Prostate gland (tissue), 2 donors: ENCODE data around the gene RTP5. TPM values are rescaled to one million over a fixed set of nuclear protein-coding genes. Genes with fewer than 3 reads are reported as not detected.
"Not testable (repeated sequence)": the region's sequence is repeated elsewhere in the genome, so short reads cannot be mapped to it uniquely, and the experiment has no call there.

Experiments
- DNase-seq: peaks from one replicate; pipeline ENCODE4 v3.0.0-alpha.2; 2019; ENCODE audit warnings: low spot score
- H3K27ac ChIP-seq, 2 donors: fragments of 200-600 bp; sonication (generic); 2 replicates each; pipeline ENCODE4 v1.5.1; 2017 to 2019
- H3K27me3 ChIP-seq: fragments of 200-600 bp; sonication (generic); replicated peaks from 2 replicates; pipeline ENCODE4 v1.5.1; 2019; ENCODE audit not compliant: insufficient read depth
- H3K36me3 ChIP-seq, 2 donors: fragments of 200-600 bp; sonication (generic); 1 replicate in 1 of 2; 2 replicates in 1 of 2; pipeline versions ENCODE4 v1.5.1 to v1.8.1; 2017 to 2019
- H3K4me1 ChIP-seq: fragments of 200-600 bp; sonication (generic); replicated peaks from 2 replicates; pipeline ENCODE4 v1.5.1; 2019
- H3K4me3 ChIP-seq, 2 donors: fragments of 200-600 bp; sonication (generic); 2 replicates each; pipeline ENCODE4 v1.5.1; 2017 to 2019
- H3K9me3 ChIP-seq: fragments of 200-600 bp; sonication (generic); 2 replicates; pipeline ENCODE4 v1.5.1; 2017
- POLR2A ChIP-seq: fragments of 450-650 bp; IDR thresholded peaks from one replicate; pipeline ENCODE4 v1.6.1; 2016; ENCODE audit warnings: antibody characterized with exemption, mild to moderate bottlenecking
- POLR2AphosphoS5 ChIP-seq: sonication (generic); formaldehyde crosslinking; IDR thresholded peaks from one replicate; pipeline ENCODE4 v1.6.1; 2017; ENCODE audit warnings: antibody characterized with exemption
- WGBS: methylation state at CpG from one replicate; pipeline ENCODE4 v1.1.5; 2018; 5-methylcytosine and 5-hydroxymethylcytosine counted together
- intact Hi-C: fragments of 100-400 bp; cut with DNase I; formaldehyde crosslinking; loops from one replicate; pipeline ENCODE4 v1.14.2; 2022
- total RNA-seq, 2 donors: library from RNA; depleted of rRNA; stranded (reverse); fragments of >200 nt; gene quantifications; one replicate each; pipeline ENCODE4 v1.1.0, GENCODE V29; 2016
- TF ChIP-seq, protein P1 (sequence below), 4 experiments: fragments of 200-600 bp in 2 of 4; fragments of 450-650 bp in 2 of 4; sonication (generic) in 2 of 4; IDR thresholded peaks; 1 replicate in 3 of 4; 2 replicates in 1 of 4; pipeline ENCODE4 v1.5.1; 2016 to 2019; ENCODE audit warnings: antibody characterized with exemption in 4 of 4, mild to moderate bottlenecking in 2 of 4, moderate library complexity in 2 of 4

RTP5 gene
- total RNA-seq, 2 donors from 2014 or later: 0.14 to 0.28 TPM

DNA sequence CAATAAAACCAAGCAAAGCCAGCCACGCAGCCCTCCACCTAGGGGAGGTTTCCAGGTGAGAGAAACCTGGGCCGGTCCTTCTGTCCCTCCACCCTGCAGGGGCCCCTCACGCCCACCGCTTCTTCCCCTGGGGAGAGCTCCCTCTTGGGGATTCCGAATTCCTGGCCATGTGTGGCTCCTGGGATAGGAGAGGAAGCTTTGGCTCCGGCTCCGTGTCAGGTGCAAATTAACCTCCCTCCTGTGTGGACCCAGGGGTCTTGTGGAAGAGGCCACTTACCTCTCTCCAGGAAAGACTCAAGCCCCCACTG lies 4.2 kb downstream of the RTP5 start:
- WGBS: 91% methylated on average over 7 of the region's 7 CpGs
- TF ChIP-seq, protein P1, sequence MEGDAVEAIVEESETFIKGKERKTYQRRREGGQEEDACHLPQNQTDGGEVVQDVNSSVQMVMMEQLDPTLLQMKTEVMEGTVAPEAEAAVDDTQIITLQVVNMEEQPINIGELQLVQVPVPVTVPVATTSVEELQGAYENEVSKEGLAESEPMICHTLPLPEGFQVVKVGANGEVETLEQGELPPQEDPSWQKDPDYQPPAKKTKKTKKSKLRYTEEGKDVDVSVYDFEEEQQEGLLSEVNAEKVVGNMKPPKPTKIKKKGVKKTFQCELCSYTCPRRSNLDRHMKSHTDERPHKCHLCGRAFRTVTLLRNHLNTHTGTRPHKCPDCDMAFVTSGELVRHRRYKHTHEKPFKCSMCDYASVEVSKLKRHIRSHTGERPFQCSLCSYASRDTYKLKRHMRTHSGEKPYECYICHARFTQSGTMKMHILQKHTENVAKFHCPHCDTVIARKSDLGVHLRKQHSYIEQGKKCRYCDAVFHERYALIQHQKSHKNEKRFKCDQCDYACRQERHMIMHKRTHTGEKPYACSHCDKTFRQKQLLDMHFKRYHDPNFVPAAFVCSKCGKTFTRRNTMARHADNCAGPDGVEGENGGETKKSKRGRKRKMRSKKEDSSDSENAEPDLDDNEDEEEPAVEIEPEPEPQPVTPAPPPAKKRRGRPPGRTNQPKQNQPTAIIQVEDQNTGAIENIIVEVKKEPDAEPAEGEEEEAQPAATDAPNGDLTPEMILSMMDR (IDR thresholded peaks at IDR 0.05): no peak
- TF ChIP-seq POLR2AphosphoS5: no peak
- TF ChIP-seq POLR2A: no peak
- DNase-seq: no peak
- peaks cover 4% of the 10 kb centered on the region for H3K4me1 ChIP-seq
- H3K36me3 ChIP-seq: no peaks in the 10 kb centered on the region
- H3K27ac ChIP-seq: no peak overlapping the region
- H3K4me3 ChIP-seq: no peak overlapping the region
- H3K27me3 ChIP-seq: no peaks in the 10 kb centered on the region
- no peaks in the 10 kb centered on the region for H3K9me3 ChIP-seq
- intact Hi-C loops: no loop called here

DNA sequence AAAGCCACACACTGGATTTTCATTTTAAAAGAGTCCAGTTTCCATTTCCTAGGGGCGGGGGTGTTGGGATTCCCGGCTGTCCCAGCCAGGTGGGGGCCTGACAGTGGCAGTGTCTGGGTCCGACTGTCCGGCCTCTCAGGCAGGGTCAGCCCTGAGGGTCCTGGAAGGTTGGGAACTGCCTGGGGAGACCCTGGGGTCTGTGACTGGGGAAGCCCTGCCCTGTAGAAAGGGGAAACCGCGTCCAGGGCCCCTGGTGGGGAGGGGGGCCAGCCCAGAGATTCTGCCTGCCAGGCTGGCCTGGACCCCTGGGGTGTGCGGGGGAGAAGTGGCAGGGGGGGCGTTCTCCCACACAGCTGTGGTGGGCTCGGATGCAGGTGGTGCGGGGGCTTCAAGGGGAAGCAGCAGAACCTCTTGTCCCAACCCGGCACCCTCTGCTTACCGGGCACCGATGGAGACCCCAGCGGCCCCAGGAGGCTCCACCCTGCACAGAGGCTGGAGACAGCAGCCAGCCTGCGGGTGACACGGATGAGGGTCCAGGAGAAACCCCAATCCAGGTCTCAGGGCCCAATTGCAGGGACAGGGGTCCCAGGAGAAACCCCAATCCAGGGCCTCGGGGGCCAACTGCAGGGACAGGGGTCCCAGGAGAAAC lies 4.9 kb downstream of the RTP5 start:
- H3K36me3 ChIP-seq: no peaks in the 10 kb centered on the region
- intact Hi-C loops: no loop called here
- no peak for DNase-seq
- TF ChIP-seq, protein P1 (IDR thresholded peaks at IDR 0.05): no peak
- TF ChIP-seq POLR2AphosphoS5: no peak
- TF ChIP-seq POLR2A: no peak
- H3K27ac ChIP-seq: no peak overlapping the region
- no peaks in the 10 kb centered on the region for H3K9me3 ChIP-seq
- no peaks in the 10 kb centered on the region for H3K4me1 ChIP-seq
- H3K27me3 ChIP-seq: no peaks in the 10 kb centered on the region
- no peak overlapping the region for H3K4me3 ChIP-seq
- 89% methylated on average over 9 of the region's 17 CpGs for WGBS

DNA sequence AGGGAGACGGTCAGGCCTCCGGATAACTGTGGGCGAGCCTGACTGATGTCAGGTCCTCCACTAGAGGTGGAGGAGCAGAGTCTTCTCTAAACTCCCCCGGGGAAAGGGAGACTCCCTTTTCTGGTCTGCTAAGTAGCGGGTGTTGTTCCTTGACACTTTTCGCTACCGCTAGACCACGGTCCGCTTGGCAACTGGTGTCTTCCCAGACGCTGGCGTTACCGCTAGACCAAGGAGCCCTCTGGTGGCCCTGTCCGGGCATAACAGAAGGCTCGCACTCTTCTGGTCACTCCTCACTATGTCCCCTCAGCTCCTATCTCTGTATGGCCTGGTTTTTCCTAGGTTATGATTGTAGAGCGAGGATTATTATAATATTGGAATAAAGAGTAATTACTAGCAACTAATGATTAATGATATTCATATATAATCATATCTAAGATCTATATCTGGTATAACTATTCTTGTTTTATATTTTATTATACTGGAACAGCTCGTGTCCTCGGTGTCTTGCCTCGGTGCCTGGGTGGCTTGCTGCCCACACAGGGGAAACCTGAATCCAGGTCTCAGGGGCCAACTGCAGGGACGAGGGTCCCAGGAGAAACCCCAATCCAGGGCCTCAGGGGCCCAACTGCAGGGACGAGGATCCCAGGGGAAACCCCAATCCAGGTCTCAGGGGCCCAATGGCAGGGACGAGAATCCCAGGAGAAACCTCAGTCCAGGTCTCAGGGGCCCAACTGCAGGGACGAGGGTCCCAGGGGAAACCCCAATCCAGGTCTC lies 6.4 kb downstream of the RTP5 start:
- not testable (repeated sequence) for H3K4me3 ChIP-seq, H3K27ac ChIP-seq, H3K4me1 ChIP-seq, H3K27me3 ChIP-seq, DNase-seq, H3K36me3 ChIP-seq, H3K9me3 ChIP-seq
- intact Hi-C loops: loop anchor here (5.0 kb wide), 1 partner anchor 144 kb away; the partner anchor contains the start of gene D2HGDH
- 68% methylated on average over 17 of the region's 22 CpGs for WGBS
- TF ChIP-seq, protein P1 (IDR thresholded peaks at IDR 0.05): peak in 1 of 4 experiments; percentile 54

DNA sequence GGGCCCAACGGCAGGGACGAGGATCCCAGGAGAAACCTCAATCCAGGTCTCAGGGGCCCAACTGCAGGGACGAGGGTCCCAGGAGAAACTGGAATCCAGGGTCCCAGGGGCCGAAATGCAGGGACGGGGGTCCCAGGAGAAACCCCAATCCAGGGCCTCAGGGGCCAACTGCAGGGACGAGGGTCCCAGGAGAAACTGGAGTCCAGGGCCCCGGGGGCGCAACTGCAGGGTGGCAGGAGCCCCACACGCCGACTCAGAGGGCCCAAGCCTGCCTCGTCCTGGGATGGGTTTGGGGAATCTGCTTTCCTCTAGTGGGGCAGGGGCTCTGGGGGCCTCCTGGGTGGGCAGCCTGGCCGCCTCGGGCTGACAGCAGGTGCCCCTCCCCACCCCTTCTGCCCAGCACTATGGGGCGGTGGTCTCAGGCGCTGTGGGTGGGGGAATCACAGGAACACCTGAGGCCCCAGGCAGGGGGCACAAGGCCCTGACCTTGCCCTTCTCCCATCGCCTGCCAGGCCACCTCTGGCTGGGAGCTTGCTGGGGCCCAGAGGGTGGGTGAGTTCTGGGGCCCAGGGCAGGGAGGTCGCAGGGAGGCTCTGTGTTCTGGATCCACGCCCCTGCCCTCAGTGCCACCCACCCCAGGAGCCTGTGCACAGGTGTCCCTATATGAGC lies 7.1 kb downstream of the RTP5 start:
- H3K9me3 ChIP-seq: no peaks in the 10 kb centered on the region
- TF ChIP-seq POLR2AphosphoS5: no peak
- TF ChIP-seq, protein P1 (IDR thresholded peaks at IDR 0.05): no peak
- TF ChIP-seq POLR2A: no peak
- no peak for DNase-seq
- no peaks in the 10 kb centered on the region for H3K4me1 ChIP-seq
- WGBS: 95% methylated on average over 14 of the region's 18 CpGs
- no peak overlapping the region for H3K27ac ChIP-seq
- H3K4me3 ChIP-seq: no peak overlapping the region
- no peaks in the 10 kb centered on the region for H3K36me3 ChIP-seq
- no peaks in the 10 kb centered on the region for H3K27me3 ChIP-seq
- intact Hi-C loops: loop anchor here (5.0 kb wide), 1 partner anchor 144 kb away; the partner anchor contains the start of gene D2HGDH
